HG03108 (cell line): ENCODE measurements around the gene CPNE4.

Experiments used
- ATAC-seq: cut with Tn5 transposase; IDR thresholded peaks from one replicate; pipeline ENCODE4 v1.9.1; 2021; ENCODE audit warnings: moderate library complexity; ENCODE audit not compliant: unreplicated experiment

CPNE4 gene

DNA sequence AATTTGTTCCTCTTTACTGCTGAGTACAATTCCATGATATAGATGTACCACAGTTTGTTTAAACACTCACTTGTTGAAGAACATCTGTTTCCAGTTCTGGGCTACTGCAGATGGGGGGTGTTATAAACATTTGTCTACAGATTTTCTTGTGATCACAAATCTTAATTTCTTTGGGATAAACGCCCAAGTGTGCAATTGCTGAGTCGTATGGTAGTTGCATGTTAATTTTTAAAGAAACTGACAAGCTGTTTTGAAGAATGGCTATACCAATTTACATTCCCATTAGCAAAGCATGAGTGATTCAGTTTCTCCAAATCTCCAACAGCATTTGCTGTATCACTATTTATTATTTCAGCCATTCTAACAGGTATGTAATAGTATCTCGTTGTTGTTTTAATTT lies 290.0 kb downstream of the CPNE4 start:
- no peak for ATAC-seq

DNA sequence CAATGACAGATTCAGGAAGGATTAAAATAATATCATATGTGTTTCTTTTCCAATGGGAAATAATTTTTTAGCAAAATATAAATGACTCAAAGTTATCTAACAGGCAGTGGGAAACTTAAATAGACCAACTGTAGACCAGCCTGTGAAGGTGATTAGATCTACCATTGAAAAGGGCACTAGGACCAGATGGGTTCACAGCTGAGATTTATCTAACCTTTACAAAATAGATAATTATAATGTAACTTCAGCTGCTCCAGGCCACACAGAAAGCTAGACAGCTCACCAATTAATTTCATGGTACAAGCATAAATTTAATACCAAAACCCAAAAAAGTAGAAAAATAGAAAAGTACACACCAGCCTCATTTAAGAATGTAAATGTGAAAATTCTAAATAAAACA lies 291.7 kb downstream of the CPNE4 start:
- no peak for ATAC-seq

DNA sequence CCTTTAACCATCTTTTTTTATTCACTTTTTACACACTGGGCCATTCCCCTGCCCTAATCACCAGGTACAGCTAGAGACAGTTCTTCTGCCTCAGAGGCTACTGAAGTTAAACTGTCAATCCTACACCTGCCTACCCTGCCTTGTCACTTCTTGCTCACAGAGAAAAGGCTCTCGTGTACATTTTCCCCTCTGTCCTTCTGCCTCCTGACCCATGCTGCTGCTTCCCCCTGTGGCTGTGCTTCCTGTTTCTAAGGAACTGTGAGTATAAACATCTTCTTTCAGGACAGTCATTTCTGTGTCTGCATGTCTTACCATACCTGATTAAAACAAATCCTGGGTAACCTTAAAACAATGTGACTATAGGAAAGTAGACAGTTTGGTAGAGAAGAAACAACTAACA lies 295.6 kb downstream of the CPNE4 start:
- ATAC-seq: no peak

DNA sequence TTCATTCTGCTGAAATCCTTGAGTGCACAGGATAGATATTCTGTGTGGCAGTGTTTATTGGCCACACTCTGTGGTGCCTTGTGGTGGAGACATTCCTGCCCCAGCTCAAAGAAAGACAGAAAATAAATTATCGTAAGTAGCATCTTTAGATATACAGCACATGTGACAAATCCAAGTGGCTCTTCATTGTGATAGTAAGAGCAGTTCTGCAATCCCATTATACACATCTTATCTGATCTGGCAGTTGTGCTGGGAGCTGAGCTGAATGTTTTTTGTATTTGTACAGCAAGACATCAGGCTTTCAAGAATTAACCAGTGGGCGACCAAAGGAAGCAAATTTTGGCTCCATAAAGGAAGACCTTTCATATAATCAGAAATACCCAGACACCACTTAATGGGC lies 296.7 kb downstream of the CPNE4 start:
- no peak for ATAC-seq

DNA sequence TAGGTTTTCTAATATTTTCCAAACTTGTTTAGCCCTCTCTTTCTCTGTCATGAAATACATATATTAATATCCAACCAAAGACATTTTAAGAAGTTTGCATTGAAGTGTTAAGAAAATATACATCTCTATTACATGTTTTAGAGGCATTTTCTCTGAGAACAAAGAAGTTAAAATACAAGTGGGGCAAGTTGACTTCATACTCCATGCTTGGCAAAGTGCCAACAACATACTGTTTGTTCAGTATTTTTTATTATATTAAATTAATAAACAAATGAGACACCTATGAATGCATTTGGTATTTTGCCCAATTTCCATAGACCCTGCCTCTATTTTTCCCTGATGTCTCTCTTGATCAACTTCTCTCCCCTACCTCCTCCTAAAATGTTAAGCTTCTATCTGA lies 299.3 kb downstream of the CPNE4 start:
- ATAC-seq: no peak

DNA sequence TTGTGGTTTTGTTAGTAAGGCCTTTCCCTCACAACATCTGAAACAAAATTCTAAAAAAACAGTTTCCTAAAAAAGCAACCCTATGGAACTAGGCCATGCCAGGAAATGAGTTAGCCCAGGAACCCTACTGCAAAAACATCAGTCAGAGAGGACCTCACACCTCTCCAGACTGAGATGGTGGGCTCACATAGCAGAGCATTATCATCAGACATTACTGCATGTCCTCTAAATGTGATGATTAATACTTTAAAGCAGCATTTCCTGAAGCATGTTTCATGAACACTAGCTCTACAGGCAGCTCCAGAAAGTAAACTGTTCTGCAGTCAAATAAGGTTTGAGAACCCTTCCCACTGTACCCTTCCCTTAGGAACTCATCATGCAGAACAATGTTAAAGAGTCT lies 299.7 kb downstream of the CPNE4 start:
- no peak for ATAC-seq

DNA sequence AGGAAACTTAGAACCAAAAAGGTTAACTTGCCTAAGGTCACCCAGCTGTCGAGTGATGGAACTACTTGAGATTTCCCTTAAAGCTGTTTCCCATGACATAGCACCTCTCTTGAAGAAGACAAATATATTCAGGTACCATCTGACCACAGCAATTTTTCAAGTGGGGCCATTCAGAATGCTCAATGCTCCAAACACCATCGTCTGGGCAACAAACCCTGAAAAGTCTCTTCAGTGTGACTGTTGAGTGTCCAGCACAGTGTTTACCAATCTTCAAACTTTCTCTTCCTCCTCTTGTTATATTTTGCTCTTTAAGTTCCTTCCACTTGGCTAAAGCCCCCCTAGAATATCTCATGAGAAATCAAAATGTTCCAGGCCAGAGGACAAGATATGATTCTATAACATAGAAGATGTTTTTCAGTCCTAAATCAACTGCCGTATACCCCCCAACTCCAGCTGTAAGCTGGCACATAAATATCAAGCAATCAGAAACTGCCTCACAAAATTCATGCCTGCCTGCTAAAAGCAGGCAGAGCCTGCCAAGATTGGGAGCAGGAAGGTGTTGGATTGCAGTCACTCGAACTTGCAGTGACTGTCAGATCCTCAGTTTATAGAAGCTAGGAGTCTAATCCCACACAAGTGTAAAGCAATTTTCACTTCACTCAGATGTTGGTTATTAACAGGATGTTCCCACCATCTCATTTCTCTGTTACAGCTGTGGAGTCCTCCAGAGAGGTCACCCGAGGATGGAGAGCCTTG lies 301.6 kb downstream of the CPNE4 start:
- ATAC-seq: no peak

DNA sequence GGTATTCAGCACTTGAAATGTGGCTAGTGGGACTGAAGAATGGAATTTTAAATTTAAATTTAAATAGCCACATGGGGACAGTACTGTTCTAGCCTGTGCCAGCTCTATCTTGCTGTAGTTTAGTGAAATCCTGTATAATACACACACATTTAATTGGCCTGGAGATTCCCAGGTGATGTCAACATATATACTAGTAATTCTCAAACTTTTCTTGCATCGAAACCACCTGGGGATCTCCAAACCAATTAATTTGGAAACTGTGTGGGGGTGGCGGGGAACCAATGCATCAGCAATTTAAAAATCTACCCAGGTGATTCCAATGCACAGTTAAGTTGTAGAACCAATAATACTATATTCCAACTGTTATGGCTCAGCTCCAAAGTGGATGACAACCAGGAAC lies 303.1 kb downstream of the CPNE4 start:
- ATAC-seq: no peak

DNA sequence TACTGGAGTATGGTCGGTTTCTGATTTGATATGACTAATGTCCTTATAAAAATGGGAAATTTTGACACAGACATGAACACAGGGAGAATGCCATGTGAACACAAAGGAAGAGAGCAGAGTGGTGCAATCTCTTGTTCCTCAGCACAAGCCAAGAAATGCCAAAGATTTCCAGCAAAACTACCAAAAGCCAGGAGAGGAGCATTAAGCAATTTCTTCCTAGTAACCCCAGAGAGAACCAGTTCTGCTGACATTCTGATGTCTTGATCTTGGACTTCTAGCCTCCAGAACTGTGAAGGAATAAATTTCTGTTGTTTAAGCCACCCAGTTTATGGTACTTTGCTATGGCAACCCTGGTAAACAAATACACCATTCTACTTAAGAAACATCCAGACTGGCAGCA lies 304.2 kb downstream of the CPNE4 start:
- no peak for ATAC-seq

DNA sequence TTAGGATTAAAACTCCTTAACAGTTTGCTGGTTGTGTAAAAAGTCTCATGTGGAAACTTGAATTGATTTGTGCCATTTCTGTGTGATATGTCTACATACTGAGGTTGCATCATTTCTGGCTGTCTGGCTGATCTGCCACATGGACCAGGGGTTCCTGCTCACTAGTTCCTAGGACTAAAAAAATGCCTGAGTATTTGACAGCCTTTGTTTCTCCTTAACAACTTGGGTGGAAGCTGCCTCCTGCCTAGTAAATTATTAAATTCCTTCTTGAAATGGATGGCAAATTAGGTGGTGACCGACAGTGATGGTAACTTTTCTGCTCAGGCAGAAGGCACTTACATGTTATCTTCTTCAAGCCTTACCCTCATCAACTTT lies 305.2 kb downstream of the CPNE4 start:
- ATAC-seq: no peak

DNA sequence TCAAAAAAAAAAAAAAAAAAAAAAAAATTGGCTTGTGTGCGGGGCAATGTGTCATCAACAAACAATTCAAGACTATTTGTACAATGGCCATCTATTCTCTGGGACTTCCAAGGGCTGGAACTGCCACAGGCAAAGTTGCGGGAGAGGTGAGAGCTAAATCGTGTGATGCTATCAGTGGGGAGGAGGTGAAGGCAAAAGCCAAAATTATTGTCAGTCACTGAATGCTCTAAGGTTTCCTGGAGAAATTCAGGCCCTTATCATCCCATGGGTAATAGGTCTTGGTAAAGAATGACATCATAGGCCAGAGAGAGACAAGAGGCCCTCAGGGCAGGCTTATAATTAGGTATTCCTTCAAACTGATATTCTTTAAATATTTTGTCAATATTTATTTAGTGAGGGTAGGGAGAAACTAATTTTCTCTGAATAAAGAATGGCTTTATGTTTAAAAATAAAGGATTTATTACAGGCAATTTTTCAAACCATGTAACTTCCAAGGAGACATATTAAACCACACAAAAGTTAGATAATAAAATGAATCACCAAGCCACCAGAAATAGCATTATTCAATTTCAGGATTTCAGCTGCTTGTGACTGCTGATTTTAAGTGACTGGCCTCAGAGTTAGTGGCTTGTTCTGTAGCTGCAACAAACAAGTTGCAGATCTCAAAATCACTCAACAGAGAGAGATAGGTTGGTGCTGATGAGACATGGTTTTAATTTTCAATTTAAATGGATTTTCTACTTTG lies 305.7 kb downstream of the CPNE4 start:
- ATAC-seq: no peak

DNA sequence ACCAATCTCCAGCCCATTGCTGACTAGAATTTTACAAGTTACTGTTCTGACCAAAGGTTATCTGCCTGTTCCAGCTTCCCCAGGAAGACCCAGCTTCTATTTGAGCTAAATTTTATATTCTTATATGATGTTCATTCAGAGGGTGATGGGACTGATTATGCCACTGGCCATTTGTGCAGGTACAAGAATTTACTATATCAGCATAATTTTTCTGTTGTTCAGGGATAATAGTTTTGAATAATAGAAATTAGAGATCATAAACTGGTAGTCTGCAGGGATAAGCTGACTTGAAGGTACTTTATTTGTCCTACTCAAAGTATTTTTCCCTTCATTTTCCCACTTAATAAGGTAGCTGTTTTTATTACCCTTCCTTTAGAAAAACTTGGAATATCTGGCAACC lies 309.4 kb downstream of the CPNE4 start:
- ATAC-seq: no peak

DNA sequence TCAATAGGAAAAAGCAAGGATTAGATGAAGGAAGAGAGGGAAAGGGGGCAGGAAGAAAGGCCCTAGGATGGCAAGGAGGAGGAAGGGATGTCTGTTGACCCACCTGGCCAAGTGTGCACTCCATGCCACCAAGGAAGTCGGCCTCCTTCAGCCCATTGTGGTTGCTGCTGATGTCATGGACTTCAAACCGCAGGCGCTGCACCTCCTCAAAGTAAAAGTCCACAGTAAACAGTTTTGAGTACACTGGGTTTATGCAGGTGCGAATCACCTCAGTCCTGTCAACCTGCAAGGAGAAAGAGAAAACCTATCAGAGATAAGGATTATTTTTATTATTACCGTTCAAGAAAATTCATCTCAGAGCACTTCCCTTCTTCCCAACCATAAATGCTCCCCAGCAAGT lies 311.5 kb downstream of the CPNE4 start:
- ATAC-seq: no peak

DNA sequence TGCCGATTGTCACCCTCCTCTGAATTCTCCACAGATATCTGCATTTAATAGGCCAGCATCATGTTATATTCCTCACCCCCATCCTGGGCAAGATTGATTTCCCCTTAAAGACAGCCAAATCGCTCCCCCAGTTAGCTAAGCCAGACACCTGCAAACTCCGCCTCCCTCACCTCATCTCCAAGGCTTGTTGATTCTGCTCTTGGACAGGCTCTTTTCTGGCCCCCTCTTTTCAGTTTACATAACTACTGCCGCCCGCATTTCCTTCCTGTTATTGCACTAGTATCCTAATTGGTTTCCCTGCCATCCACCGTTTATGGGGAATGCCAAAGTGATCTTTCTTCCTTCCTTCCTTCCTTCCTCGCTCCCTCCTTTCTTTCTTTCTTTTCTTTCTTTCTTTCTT lies 317.3 kb downstream of the CPNE4 start:
- no peak for ATAC-seq

DNA sequence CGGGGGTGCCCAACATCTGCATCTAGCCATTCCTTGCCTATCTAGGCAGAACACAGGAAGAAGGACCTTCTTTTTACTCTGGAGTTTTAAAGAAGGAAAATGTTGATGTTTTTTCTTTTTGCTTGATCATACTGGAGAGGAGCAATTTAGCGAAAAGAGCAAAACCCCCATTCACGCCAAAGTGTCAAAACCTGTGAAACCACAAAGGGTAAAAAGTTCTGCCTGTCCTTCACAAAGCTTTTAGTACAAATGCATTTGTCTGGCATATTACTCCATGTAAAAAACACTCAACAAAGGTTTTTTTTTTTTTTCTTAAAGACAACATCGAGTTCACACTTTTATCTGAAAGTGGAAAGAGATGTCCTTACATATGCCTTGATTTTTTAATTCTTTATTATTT lies 317.9 kb downstream of the CPNE4 start:
- no peak for ATAC-seq

DNA sequence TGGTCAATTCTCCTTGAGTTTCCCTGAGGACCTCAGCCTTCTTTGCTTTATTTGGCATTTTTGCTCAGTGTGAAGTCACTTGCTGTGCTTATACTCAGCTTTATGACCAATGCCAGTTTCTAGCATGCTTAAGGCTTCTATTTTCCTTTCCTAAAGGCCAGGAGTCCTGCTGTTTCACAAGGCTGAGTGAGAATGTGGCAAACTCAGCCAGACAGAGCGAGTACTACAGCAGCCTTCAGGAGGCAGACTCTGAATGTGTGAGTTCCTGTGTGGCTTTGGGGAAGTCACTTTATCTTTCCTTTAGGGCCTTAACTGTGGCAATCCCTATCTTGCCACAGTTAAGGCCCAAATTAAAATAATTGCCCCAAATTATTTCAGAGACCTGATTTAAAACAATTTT lies 318.8 kb downstream of the CPNE4 start:
- no peak for ATAC-seq

DNA sequence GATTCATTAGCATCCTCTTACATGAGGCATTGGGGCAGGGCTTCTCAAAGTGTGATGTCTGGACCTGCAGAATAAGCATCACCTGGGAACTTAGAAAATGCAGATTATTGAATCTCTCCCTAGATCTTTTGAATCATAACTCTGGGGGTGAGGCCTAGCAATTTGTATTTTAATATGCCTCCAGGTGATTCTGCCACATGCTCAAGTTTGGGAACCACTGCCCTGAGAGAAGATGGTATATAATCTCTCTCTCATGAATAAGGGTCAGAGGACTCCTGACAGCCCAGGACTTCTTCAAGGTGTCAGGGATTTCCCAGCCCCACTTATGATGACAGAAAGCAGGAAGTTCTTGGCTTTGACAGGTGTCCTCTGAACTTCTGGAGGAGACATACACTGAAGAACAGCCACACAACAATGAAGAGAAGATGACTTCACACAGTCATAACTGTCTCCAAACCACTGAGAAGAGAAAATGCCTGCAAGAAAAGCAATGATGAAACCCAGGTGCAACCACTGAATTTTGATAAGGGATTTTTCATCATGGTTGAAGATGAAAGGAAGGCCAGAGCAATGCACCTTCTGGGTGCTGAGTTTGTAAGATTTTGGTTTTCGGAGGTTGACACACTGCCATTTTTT lies 320.1 kb downstream of the CPNE4 start:
- peak; percentile 90 for ATAC-seq

DNA sequence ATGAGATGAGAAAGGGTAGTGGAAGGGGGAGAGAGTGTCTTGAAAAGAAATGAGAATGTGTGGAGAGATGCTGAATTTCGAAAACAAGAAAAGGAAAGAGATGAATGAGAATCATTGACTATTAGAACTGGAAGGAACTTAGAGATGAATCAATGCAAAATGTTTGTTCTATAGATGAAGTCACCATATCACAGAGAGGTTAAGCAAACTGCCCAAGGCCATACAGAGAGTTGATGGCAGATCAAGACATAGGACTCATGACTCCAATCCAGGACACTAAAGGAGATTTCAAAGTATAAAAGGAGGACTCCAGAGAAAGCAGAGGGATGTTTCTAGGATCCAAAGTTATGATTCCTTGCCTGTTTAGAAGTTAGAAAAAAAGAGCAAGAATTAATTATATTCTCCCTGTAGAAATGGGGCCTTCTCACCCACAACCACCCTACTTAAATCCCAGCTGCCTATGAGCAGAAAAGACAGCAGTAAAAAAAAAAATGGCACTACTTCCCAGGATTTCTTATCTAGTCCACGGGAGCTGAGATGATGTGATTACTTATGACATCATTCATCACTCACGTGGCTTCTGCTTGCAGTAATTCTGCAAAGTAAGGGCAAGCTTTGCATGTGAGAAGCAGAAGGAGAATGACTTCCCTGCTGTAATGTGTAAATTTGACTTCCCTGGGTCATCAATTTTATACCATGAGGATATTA lies 321.2 kb downstream of the CPNE4 start:
- no peak for ATAC-seq

DNA sequence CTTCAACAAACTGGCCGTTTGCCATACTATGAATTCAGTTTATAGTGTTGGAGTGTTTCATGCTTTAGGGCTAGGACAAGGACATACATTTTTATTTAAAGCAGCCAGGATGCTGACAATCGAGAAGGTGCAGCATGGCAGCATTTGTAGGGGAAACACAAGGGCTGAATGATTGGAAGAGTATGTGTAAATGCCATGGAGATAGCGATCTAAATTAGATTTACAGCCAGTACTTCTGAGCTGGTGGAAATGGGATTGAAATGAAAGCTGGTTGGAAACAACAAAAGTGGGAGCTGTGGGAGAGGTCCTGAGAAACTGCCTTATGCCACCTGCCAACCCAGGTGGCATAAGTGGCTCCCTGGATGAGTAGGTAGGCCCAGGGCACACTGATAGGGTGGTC lies 322.2 kb downstream of the CPNE4 start:
- no peak for ATAC-seq

DNA sequence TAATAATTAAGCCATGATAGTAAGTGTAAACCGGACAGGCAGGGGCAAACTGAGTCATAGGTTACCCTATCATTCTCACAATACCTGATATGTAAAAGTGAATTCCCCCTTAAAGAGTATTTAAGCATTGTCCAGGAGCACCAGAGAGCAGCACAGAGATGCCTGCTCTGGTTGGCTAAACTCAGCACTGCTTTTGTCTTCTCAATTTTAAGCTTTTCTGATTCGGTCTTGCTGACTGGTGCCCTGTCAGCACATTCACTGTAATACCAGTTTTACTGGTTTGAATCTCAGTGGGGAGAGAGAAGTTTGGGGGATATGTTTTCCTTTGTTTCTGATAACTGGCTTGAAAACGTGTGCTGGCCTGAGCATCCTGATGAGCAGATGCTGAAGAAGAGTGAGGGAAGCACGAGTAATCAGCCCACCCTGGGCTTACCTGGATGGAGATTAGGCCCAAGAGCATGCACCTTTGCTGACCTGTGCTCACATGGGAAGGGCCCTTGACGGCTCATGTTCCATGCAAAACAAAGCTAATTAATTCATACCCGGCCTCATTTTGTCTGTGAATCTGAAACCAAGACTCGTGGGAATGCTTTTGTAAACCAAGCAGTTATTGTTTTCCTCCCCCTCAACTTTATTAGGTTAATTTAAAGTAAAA lies 323.6 kb downstream of the CPNE4 start:
- no peak for ATAC-seq

DNA sequence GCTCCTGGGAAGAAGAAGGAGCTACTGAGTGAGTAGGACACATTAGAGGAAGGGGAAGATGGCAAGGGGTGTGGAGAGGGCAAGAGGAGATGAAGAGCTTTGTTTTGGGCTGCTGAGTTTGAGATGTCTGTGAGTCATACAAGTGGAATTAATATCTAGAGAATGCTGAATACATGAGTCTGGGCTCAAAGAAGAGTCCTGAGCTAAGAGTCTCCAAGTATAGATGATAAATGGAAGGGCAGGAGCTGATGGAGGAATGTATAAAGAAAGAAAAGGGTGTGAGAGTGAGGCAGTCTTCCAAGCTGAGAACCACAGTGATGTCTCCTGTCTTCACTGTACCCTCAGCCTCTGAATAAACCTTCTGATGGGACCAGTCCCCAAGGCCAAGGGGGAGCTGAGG lies 326.6 kb downstream of the CPNE4 start:
- ATAC-seq: no peak
